ENCODE measurements around the gene CATSPER4.

- TF ChIP-seq NFYB (CRISPR knock-in tag; conservative IDR thresholded peaks at IDR 0.05; ENCODE audit: low read depth): no peak
- TF ChIP-seq CTCF (IDR thresholded peaks at IDR 0.05): no peak
- no peak for TF ChIP-seq NR1H2 (CRISPR knock-in tag; IDR thresholded peaks at IDR 0.05)
- TF ChIP-seq USF1 (CRISPR knock-in tag; IDR thresholded peaks at IDR 0.05): no peak
- TF ChIP-seq ELF4 (CRISPR knock-in tag; IDR thresholded peaks at IDR 0.05; ENCODE audit: low read depth): no peak
- TF ChIP-seq TCF7 (CRISPR knock-in tag; IDR thresholded peaks at IDR 0.05; ENCODE audit: low read depth): no peak
- TF ChIP-seq ATF2 (CRISPR knock-in tag; IDR thresholded peaks at IDR 0.05; ENCODE audit: borderline replicate concordance, low read depth): no peak
- TF ChIP-seq CREB1 (CRISPR knock-in tag; IDR thresholded peaks at IDR 0.05): no peak
- no peak for TF ChIP-seq JAZF1 (CRISPR knock-in tag; IDR thresholded peaks at IDR 0.05)
- no peak for TF ChIP-seq ETV6 (CRISPR knock-in tag; IDR thresholded peaks at IDR 0.05)
- no peak for TF ChIP-seq SP1 (CRISPR knock-in tag; conservative IDR thresholded peaks at IDR 0.05)
- TF ChIP-seq FOXP1 (CRISPR knock-in tag; IDR thresholded peaks at IDR 0.05; ENCODE audit: borderline replicate concordance): no peak
These were observed 33.9 kb upstream of the CATSPER4 start for GRCh38 chr1:26156285-26157038.
